ENCODE data around the gene LEAP2.

Gene LEAP2

DNA sequence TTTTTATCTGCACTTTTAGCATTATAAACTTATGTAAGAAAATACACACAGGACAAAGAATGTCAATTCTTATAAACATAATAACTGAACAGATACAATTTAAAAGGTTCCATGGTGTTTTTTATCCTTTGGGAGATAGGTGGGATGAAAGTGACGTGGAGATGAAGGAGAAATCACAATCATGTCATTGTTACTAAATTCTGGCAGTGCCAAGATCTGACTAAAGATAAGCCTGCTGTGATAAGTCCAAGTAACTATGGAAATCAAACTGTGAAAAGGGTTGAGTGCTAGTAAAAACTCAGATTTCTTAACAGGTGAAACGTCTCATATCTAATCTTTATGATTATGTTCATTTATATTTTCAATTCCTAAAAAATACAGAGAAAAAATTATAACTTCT lies 11.1 kb downstream of the LEAP2 start:
- DNase-seq, result no peak

DNA sequence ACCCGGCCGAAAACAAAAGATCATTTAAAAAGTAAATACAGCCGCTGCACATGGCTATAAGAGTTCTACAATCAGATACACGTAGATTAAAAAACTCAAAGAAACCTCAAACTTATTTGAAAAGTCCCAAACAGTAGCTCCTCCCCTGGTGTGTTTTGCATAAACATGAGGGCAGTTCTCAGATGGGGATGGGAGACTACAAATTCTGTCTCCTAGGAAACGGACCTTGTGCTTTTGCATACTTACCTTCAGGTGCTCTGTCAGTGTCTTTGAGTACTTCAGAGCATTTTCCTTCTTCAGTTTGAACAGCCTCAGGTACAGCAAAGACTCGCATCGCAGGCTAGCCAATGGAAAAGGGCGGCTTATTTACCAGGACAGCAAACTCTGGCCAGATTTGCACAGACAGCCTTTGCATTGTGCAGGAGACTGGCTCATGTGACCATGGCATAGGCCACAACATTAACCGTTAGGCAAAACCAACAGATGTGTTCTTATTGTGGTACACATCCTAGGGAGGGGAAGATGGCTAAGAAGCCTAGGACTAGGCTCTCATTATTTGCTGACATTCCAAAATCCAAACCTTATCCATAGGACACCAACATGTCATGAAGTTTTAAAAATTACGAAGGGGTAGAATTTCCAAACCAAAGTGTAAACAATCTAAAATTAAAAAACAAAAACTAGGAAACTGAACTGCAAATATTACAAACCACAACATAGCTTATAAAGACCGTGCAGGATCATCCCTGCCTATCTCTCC lies 12.8 kb downstream of the LEAP2 start:
- no peak for DNase-seq

DNA sequence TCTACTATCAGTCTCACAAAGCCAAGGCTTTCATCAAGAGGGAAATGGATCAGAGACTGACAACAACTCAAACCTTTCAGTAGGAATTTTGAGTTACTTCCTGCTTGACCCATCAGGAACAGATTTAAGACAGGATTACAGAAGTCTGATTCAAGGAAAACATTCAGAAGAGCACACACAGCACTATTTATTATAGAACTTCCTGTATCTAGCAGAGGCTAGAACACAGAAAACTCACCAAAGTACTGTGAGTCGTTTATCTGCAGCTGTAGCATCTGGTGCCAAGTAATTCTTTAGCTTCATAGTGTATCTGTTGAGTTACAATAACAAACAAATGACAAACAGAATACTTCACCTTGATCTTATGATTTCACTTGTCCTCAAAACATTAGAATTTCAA lies 13.8 kb downstream of the LEAP2 start:
- DNase-seq, result no peak

DNA sequence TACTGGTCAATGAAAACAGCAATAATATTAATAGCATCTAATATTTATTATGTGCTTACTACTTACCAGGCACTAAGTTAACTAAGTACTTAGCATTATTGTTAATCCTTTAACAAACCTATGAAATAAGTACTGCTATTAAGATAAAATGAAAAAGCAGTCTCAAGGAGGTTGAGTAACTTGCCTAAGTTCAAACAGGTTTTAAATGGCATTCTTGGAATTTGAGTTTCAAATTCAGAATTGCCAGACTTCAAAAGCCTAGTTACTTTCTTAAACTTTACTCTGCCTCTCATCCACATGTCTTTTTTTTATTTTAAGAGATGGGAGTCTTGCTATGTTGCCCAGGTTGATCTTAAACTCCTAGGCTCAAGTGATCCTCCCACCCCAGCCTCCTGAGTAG lies 16.0 kb downstream of the LEAP2 start:
- DNase-seq, result no peak

DNA sequence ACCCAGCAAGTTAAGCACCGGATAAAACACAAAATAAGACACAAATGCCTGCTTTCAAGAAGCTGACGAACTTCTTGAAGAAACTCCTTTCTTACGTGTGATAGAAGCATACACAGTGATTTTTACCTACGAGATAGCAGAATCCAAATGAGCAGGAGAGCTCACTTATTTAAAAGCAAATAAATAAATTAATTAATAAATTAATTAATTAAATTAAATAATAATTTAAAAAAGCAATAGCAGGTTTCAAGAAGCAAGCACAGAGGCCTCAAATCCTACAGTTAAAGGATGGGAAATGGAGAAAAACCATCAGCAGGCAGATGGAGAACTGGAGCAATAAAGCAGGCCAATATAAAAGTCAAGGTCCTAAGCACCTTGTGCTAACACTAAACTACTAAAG lies 17.3 kb downstream of the LEAP2 start:
- no peak for DNase-seq

DNA sequence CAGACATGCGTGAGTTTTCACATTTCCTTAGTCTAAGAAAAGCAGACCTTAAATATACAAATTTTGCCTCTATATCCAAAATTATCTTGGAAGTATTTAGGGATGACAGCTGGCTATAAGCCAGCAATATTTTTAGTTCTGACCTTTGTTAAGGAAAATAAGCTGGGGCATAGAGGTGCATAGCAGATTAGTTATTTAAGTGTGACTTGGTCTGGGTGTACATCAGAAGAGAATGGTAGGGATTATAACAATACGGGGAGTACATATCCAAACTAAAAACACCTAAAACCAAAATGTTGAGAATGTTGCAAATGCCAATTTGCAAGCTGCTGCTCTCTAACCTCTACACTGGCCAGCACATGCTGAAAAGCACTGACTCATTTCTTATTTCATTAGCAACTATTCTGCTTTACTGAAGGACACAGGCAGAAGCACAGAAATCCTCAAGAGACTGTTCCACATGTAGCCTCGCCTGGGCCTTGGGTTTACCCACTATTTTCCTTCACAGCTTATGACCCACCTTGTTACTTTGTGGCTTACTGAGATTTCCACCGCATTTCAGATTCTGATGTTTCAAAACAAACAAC lies 22.3 kb downstream of the LEAP2 start:
- no peak for DNase-seq

DNA sequence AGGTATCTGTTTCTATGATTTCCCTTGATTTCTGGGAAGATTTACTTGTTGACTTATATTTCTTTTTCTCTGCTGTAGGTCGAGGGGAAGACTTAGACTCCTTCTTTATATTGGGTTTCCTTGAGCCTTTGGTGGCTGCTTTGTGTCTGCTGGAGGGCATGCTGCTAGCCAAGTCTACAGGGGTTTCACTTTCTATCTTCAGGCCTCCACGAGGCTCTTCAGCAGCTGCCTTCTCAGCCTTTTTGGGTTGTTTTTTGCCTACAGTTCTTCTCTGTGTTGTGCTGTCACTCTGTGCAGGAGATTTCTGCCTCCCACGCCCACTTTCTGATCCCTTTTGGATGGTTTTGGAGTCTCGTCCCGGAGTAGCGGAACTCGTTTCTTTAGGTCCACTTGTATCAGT lies 23.2 kb downstream of the LEAP2 start:
- no peak for DNase-seq

DNA sequence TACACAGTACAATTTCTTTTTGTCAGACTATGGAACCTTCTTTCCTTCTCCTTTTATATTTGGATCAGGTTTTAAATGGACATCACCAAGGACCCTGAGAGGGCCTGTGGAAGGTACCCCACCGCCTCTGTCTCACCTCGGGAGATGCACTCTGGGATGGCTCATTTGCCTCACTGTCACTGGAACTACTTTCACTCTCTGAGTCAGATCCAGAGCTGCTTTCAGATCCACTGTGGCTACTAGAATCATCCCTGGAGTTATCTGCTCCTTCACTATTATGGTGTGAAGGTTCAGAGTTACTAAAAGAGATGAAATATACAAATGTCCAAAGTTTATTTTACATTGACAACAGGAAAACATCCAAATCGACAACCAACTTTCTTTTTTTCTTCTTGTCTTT lies 24.6 kb downstream of the LEAP2 start:
- no peak for DNase-seq

DNA sequence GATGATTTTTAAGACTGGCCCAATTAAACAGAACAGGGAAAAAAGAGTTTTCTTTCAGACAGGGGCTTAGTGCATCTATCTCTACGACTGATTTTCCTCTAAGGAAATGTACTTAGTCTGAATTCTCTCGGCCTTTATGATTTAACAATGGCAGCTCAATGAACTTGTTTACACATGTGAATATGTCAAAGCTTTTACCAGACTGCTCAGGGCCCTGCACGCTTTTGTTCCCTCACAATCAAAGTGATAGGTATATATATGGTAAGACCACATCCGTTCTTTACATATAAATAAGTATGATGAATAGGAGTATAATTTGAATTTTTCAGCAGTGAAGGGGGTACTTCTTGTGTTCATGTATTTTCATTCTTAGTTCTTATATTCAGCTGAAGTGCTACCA lies 27.6 kb downstream of the LEAP2 start:
- DNase-seq, result no peak

DNA sequence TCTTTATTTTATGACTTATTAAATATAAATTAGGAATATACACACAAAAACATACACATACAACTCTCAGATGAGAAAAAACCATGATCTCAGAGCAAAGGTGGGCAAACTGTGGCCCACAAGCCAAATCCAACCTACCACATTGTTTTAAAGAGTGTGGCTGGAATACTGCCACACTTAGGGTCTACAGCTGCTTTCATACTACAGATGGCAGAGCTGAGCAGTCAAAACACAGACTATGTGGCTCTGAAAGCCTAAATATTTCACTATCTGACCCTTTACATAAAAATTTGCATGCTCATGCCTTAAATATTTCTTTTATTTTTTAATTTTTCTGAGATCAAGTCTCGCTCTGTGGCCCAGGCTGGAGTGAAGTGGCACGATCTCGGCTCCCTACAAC lies 28.3 kb downstream of the LEAP2 start:
- no peak for DNase-seq

DNA sequence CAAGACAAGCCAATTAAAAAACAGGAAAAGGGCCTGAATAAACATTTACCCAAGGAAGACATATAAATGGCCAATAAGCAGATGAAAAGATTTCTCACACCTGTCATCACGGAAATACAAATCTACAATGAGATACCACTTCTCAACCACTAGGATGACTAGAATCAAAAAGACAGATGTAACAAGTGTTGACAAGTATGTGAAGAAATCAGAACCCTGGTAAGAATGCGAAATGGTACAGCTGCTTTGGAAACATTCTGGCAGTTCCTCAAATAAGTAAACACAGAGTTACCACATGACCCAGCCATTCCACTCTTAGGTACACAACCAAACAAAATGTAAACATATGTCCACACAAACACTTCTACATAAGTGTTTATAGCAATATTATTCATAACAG lies 32.5 kb downstream of the LEAP2 start:
- no peak for DNase-seq

DNA sequence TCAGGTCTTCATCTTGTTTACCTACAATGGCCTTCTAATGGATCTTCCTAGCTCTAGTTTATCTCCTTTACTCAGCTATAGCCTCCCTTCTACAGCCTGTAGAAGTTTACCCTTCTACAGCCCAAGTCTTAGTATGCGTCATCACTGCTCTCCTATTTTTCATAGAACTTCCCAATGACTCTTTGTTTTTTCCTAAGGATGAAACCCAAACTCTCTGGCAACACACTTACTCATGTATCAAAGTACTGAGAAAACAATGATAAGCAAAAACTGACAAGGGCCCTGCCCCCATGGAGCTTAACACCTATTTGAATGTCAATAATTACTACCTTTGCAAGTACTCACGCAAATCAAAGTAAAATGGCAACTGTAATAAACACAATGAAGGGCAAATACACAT lies 33.7 kb downstream of the LEAP2 start:
- DNase-seq, result no peak

DNA sequence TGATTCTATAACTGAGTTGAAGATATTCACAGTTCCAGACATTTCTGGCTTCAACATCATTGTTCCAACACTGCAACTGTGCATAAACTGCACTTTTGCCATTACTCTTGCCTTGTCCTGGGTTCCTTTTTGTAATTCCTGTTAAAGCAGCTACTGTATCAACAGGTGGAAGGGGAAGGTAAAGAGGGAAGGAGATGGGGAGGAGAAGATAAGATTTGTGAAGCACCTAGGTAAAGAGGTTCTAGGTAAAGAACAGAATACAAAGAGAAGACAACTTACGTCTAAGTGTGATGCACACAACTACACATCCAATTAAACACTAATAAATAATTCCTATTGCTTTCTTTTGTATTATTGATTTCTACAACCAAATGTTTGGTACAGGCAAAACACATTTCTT lies 36.2 kb downstream of the LEAP2 start:
- no peak for DNase-seq

DNA sequence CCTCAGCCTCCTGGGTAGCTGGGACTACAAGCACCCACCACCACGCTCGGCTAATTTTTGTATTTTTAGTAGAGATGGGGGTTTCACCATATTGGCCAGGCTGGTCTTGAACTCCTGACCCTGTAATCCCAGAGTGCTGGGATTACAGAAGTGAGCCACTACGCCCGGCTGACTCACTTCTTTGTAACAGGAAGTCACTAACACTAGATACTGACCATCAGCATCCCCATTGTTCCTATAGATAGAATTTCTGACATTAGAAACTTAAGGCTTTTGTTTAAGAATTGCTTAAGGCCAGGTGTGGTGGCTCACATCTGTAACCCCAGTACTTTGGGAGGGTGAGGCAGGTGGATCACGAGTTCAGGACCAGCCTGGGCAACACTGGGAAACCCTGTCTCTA lies 42.2 kb downstream of the LEAP2 start:
- DNase-seq, result peak; percentile 5

DNA sequence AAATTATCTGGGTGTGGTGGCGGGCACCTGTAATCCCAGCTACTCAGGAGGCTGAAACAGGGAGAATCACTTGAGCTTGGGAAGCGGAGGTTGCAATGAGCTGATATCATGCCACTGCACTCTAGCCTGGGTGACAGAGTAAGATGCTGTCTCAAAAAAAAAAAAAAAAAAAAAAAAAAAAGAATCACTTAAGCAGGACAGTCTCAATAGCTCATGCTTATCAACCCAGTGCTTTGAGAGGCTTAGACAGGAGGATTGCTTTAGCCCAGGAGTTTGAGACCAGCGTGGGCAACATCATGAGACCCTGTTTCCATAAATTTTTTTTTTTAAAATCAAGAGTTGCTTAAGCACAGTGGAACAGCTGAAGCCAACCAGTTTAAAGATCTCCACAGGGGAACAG lies 42.6 kb downstream of the LEAP2 start:
- DNase-seq, result no peak
